GM21390 (cell line): ENCODE data around the gene NBPF3.
"Not testable (repeated sequence)": the region's sequence is repeated elsewhere in the genome, so short reads cannot be mapped to it uniquely, and the experiment has no call there.

ENCODE experiments used
- ATAC-seq: cut with Tn5 transposase; IDR thresholded peaks from one replicate; pipeline ENCODE4 v1.9.1; 2021; ENCODE audit not compliant: unreplicated experiment

Gene NBPF3

GRCh38 chr1:21438646-21439312 is 1.2 kb upstream of the NBPF3 start:
- ATAC-seq, result not testable (repeated sequence)

GRCh38 chr1:21439345-21439720 is 604 bp upstream of the NBPF3 start:
- no peak for ATAC-seq

- not testable (repeated sequence) for ATAC-seq
These were observed 741 bp downstream of the NBPF3 start for GRCh38 chr1:21440630-21441125.

- not testable (repeated sequence) for ATAC-seq
These were observed 6.7 kb downstream of the NBPF3 start for GRCh38 chr1:21446647-21447046.

- ATAC-seq, result no peak
These were observed 7.4 kb downstream of the NBPF3 start for GRCh38 chr1:21447311-21447710.

GRCh38 chr1:21449906-21450305 is 10.0 kb downstream of the NBPF3 start:
- no peak for ATAC-seq

GRCh38 chr1:21451212-21451611 is 11.3 kb downstream of the NBPF3 start:
- ATAC-seq, result no peak

- ATAC-seq, result no peak
These were observed 12.1 kb downstream of the NBPF3 start for GRCh38 chr1:21451981-21452411.

- ATAC-seq, result not testable (repeated sequence)
These were observed 14.2 kb downstream of the NBPF3 start for GRCh38 chr1:21453964-21454614.

GRCh38 chr1:21454904-21455303 is 15.0 kb downstream of the NBPF3 start:
- not testable (repeated sequence) for ATAC-seq

GRCh38 chr1:21457654-21458053 is 17.7 kb downstream of the NBPF3 start:
- ATAC-seq, result no peak

- ATAC-seq, result not testable (repeated sequence)
These were observed 25.2 kb downstream of the NBPF3 start for GRCh38 chr1:21465127-21465526.

GRCh38 chr1:21467946-21468345 is 28.0 kb downstream of the NBPF3 start:
- not testable (repeated sequence) for ATAC-seq

- no peak for ATAC-seq
These were observed 28.7 kb downstream of the NBPF3 start for GRCh38 chr1:21468599-21468998.

- ATAC-seq, result no peak
These were observed 29.6 kb downstream of the NBPF3 start for GRCh38 chr1:21469581-21469980.

- ATAC-seq, result no peak
These were observed 32.9 kb downstream of the NBPF3 start for GRCh38 chr1:21472861-21473260.

GRCh38 chr1:21478356-21478755 is 38.4 kb downstream of the NBPF3 start:
- no peak for ATAC-seq

- ATAC-seq, result not testable (repeated sequence)
These were observed 43.9 kb downstream of the NBPF3 start for GRCh38 chr1:21483881-21484280.

- ATAC-seq, result no peak
These were observed 49.2 kb downstream of the NBPF3 start for GRCh38 chr1:21489146-21489545.

- ATAC-seq, result no peak
These were observed 51.0 kb downstream of the NBPF3 start for GRCh38 chr1:21490774-21491487.

- no peak for ATAC-seq
These were observed 51.8 kb downstream of the NBPF3 start for GRCh38 chr1:21491488-21492355.
